Stimulated activated CD4-positive, alpha-beta T cell treated with anti-CD3 and anti-CD28 coated beads, Interleukin-12 subunit alpha, Interleukin-12 subunit beta, amount 100 ng/mL, for 24 hours (primary cell): Measurements from ENCODE around the gene SELENOW.
A peak's percentile ranks its signal among the peaks of the same experiment; 100 is the strongest.
"Not testable (repeated sequence)": the region's sequence is repeated elsewhere in the genome, so short reads cannot be mapped to it uniquely, and the experiment has no call there.

Source experiments
- DNase-seq, 2 experiments: peaks; one replicate each; pipeline ENCODE4 v3.0.0-alpha.2; 2020; ENCODE audit warnings: low read depth in 2 of 2

The SELENOW gene

GRCh38 chr19:47781590-47782262, 3.2 kb downstream of the SELENOW start:
- DNase-seq = no peak

- no peak for DNase-seq
Measured at GRCh38 chr19:47786566-47786965, 8.1 kb downstream of the SELENOW start.

- not testable (repeated sequence) for DNase-seq
Measured at GRCh38 chr19:47787307-47787706, 8.8 kb downstream of the SELENOW start.

- DNase-seq = not testable (repeated sequence)
Measured at GRCh38 chr19:47789811-47790210, 11.3 kb downstream of the SELENOW start.

- peak; percentile 69 to 93 for DNase-seq
Measured at GRCh38 chr19:47790398-47790814, 11.9 kb downstream of the SELENOW start.

GRCh38 chr19:47792616-47793015, 14.1 kb downstream of the SELENOW start:
- no peak for DNase-seq

- no peak for DNase-seq
Measured at GRCh38 chr19:47794526-47794925, 16.0 kb downstream of the SELENOW start.

GRCh38 chr19:47796785-47797184, 18.3 kb downstream of the SELENOW start:
- no peak for DNase-seq

GRCh38 chr19:47797996-47798903, 19.7 kb downstream of the SELENOW start:
- DNase-seq = no peak

- no peak for DNase-seq
Measured at GRCh38 chr19:47798904-47799266, 20.4 kb downstream of the SELENOW start.

GRCh38 chr19:47801270-47801669, 22.8 kb downstream of the SELENOW start:
- no peak for DNase-seq

GRCh38 chr19:47802521-47803043, 24.1 kb downstream of the SELENOW start:
- no peak for DNase-seq

- not testable (repeated sequence) for DNase-seq
Measured at GRCh38 chr19:47803148-47803547, 24.6 kb downstream of the SELENOW start.

- not testable (repeated sequence) for DNase-seq
Measured at GRCh38 chr19:47803671-47804070, 25.2 kb downstream of the SELENOW start.

GRCh38 chr19:47804451-47804850, 25.9 kb downstream of the SELENOW start, which contains the start of gene TPRX1:
Gene TPRX1, minus strand, starts transcription at chr19:47804551. Its CDS starts 12 bp downstream, at chr19:47804539.
- DNase-seq = not testable (repeated sequence)

- no peak for DNase-seq
Measured at GRCh38 chr19:47805313-47805712, 26.8 kb downstream of the SELENOW start.

GRCh38 chr19:47806435-47806834, 27.9 kb downstream of the SELENOW start:
- no peak for DNase-seq

GRCh38 chr19:47813304-47813994, 34.9 kb downstream of the SELENOW start:
- DNase-seq = peak; percentile 54 to 80

GRCh38 chr19:47813995-47814328, 35.5 kb downstream of the SELENOW start:
- no peak for DNase-seq

GRCh38 chr19:47816270-47816669, 37.8 kb downstream of the SELENOW start:
- not testable (repeated sequence) for DNase-seq

- DNase-seq = not testable (repeated sequence)
Measured at GRCh38 chr19:47818221-47818620, 39.7 kb downstream of the SELENOW start.

GRCh38 chr19:47819858-47820257, 41.4 kb downstream of the SELENOW start:
- no peak for DNase-seq
